IgD-negative memory B cell (primary cell): ENCODE data around the gene GNAS. TPM values are rescaled to one million over a fixed set of nuclear protein-coding genes. Genes with fewer than 3 reads are reported as not detected.
"Not testable (repeated sequence)": the region's sequence is repeated elsewhere in the genome, so short reads cannot be mapped to it uniquely, and the experiment has no call there.

Experiments
- H3K27ac Mint-ChIP-seq, 3 donors: one replicate each; pipeline ENCODE4 v1.8.0; 2020 to 2022; ENCODE audit warnings: mild to moderate bottlenecking in 3 of 3, mixed read lengths in 3 of 3, moderate library complexity in 1 of 3
- H3K27me3 Mint-ChIP-seq: one replicate; pipeline ENCODE4 v1.8.0; 2021; ENCODE audit warnings: mixed read lengths
- H3K36me3 Mint-ChIP-seq: one replicate; pipeline ENCODE4 v1.8.0; 2020; ENCODE audit warnings: mild to moderate bottlenecking, mixed read lengths
- H3K4me1 Mint-ChIP-seq, 3 donors: one replicate each; pipeline ENCODE4 v1.8.0; 2020 to 2022; ENCODE audit warnings: mixed read lengths in 3 of 3, mild to moderate bottlenecking in 1 of 3
- H3K4me3 Mint-ChIP-seq, 4 donors: one replicate each; pipeline ENCODE4 v1.8.0; 2020 to 2022; ENCODE audit warnings: mild to moderate bottlenecking in 4 of 4, mixed read lengths in 4 of 4, moderate library complexity in 3 of 4
- H3K9me3 Mint-ChIP-seq, 3 donors: one replicate each; pipeline ENCODE4 v1.8.0; 2020 to 2021; ENCODE audit warnings: mixed read lengths in 3 of 3, mild to moderate bottlenecking in 1 of 3
- polyA plus RNA-seq: library from polyadenylated mRNA; unstranded; fragments of 300-500 nt; fragmentation: Illumina TruSeq; gene quantifications from one replicate; pipeline ENCODE4 v1.2.3, GENCODE V29; 2021

GNAS gene
- polyA plus RNA-seq, 1 donor from 2014 or later: 203 TPM

GRCh38 chr20:58820515-58820914 lies 32.0 kb upstream of the GNAS start:
- H3K4me1 Mint-ChIP-seq, H3K36me3 Mint-ChIP-seq, H3K9me3 Mint-ChIP-seq, H3K27me3 Mint-ChIP-seq, H3K27ac Mint-ChIP-seq, H3K4me3 Mint-ChIP-seq: not testable (repeated sequence)

- Mint-ChIP-seq H3K4me1 (no peaks in the 10 kb centered on the region), H3K36me3 (no peaks in the 10 kb centered on the region), H3K27ac (peak overlapping the region in 1 of 3 donors; percentile 73), H3K4me3 (no peak overlapping the region), H3K27me3 (no peaks in the 10 kb centered on the region), H3K9me3 (peaks cover 0 to 6% (median 0%) of the 10 kb centered on the region in 3 donors)
Observed at GRCh38 chr20:58822149-58822548, 30.4 kb upstream of the GNAS start.

- Mint-ChIP-seq H3K4me1 (no peaks in the 10 kb centered on the region), H3K9me3 (peaks cover 0 to 6% (median 0%) of the 10 kb centered on the region in 3 donors), H3K4me3 (no peak overlapping the region), H3K27me3 (no peaks in the 10 kb centered on the region), H3K36me3 (no peaks in the 10 kb centered on the region), H3K27ac (peak overlapping the region in 1 of 3 donors; percentile 73)
Observed at GRCh38 chr20:58822748-58823730, 29.5 kb upstream of the GNAS start.

GRCh38 chr20:58824843-58825242 lies 27.7 kb upstream of the GNAS start:
- no peaks in the 10 kb centered on the region for H3K36me3 Mint-ChIP-seq
- H3K27ac Mint-ChIP-seq: no peak overlapping the region
- H3K4me1 Mint-ChIP-seq: no peaks in the 10 kb centered on the region
- no peaks in the 10 kb centered on the region for H3K27me3 Mint-ChIP-seq
- H3K9me3 Mint-ChIP-seq: peaks cover 0 to 6% (median 0%) of the 10 kb centered on the region in 3 donors
- no peak overlapping the region for H3K4me3 Mint-ChIP-seq

GRCh38 chr20:58825450-58825849 lies 27.1 kb upstream of the GNAS start:
- H3K4me1 Mint-ChIP-seq: no peaks in the 10 kb centered on the region
- H3K9me3 Mint-ChIP-seq: peaks cover 0 to 4% (median 0%) of the 10 kb centered on the region in 3 donors
- H3K36me3 Mint-ChIP-seq: no peaks in the 10 kb centered on the region
- H3K4me3 Mint-ChIP-seq: no peak overlapping the region
- no peak overlapping the region for H3K27ac Mint-ChIP-seq
- H3K27me3 Mint-ChIP-seq: no peaks in the 10 kb centered on the region

GRCh38 chr20:58826271-58826670 lies 26.2 kb upstream of the GNAS start:
- Mint-ChIP-seq H3K4me1 (peaks cover 0 to 2% (median 0%) of the 10 kb centered on the region in 3 donors), H3K9me3 (no peaks in the 10 kb centered on the region), H3K27ac (peak overlapping the region in 1 of 3 donors; percentile 82), H3K36me3 (no peaks in the 10 kb centered on the region), H3K4me3 (no peak overlapping the region), H3K27me3 (no peaks in the 10 kb centered on the region)

GRCh38 chr20:58828136-58828535 lies 24.4 kb upstream of the GNAS start:
- Mint-ChIP-seq H3K4me3 (no peak overlapping the region), H3K36me3 (no peaks in the 10 kb centered on the region), H3K9me3 (no peaks in the 10 kb centered on the region), H3K27me3 (no peaks in the 10 kb centered on the region), H3K27ac (no peak overlapping the region), H3K4me1 (peaks cover 0 to 2% (median 0%) of the 10 kb centered on the region in 3 donors)

GRCh38 chr20:58828804-58829203 lies 23.7 kb upstream of the GNAS start:
- not testable (repeated sequence) for H3K36me3 Mint-ChIP-seq, H3K27me3 Mint-ChIP-seq, H3K9me3 Mint-ChIP-seq, H3K4me3 Mint-ChIP-seq, H3K4me1 Mint-ChIP-seq
- peak overlapping the region in 1 of 3 donors; percentile 17 for H3K27ac Mint-ChIP-seq

- H3K4me3 Mint-ChIP-seq: no peak overlapping the region
- no peak overlapping the region for H3K27ac Mint-ChIP-seq
- H3K36me3 Mint-ChIP-seq: no peaks in the 10 kb centered on the region
- H3K4me1 Mint-ChIP-seq: peaks cover 0 to 2% (median 0%) of the 10 kb centered on the region in 3 donors
- H3K27me3 Mint-ChIP-seq: no peaks in the 10 kb centered on the region
- no peaks in the 10 kb centered on the region for H3K9me3 Mint-ChIP-seq
Observed at GRCh38 chr20:58829531-58829941, 23.0 kb upstream of the GNAS start.

- H3K27ac Mint-ChIP-seq: no peak overlapping the region
- H3K9me3 Mint-ChIP-seq: no peaks in the 10 kb centered on the region
- peaks cover 0 to 4% (median 0%) of the 10 kb centered on the region in 3 donors for H3K4me1 Mint-ChIP-seq
- no peaks in the 10 kb centered on the region for H3K36me3 Mint-ChIP-seq
- H3K27me3 Mint-ChIP-seq: peaks cover 1% of the 10 kb centered on the region
- H3K4me3 Mint-ChIP-seq: no peak overlapping the region
Observed at GRCh38 chr20:58832457-58832856, 20.1 kb upstream of the GNAS start.

GRCh38 chr20:58833921-58834320 lies 18.6 kb upstream of the GNAS start:
- H3K27me3 Mint-ChIP-seq: peaks cover 3% of the 10 kb centered on the region
- peaks cover 0 to 4% (median 0%) of the 10 kb centered on the region in 3 donors for H3K4me1 Mint-ChIP-seq
- H3K27ac Mint-ChIP-seq: peak overlapping the region in 1 of 3 donors; percentile 27
- no peak overlapping the region for H3K4me3 Mint-ChIP-seq
- H3K36me3 Mint-ChIP-seq: no peaks in the 10 kb centered on the region
- H3K9me3 Mint-ChIP-seq: no peaks in the 10 kb centered on the region

GRCh38 chr20:58835231-58835630 lies 17.3 kb upstream of the GNAS start:
- H3K27me3 Mint-ChIP-seq: peaks cover 4% of the 10 kb centered on the region
- H3K36me3 Mint-ChIP-seq: no peaks in the 10 kb centered on the region
- no peaks in the 10 kb centered on the region for H3K9me3 Mint-ChIP-seq
- H3K27ac Mint-ChIP-seq: no peak overlapping the region
- no peak overlapping the region for H3K4me3 Mint-ChIP-seq
- H3K4me1 Mint-ChIP-seq: peaks cover 0 to 4% (median 0%) of the 10 kb centered on the region in 3 donors

GRCh38 chr20:58836616-58837204 lies 15.8 kb upstream of the GNAS start:
- peaks cover 2% of the 10 kb centered on the region for H3K36me3 Mint-ChIP-seq
- H3K9me3 Mint-ChIP-seq: no peaks in the 10 kb centered on the region
- no peak overlapping the region for H3K27ac Mint-ChIP-seq
- peaks cover 0 to 4% (median 0%) of the 10 kb centered on the region in 3 donors for H3K4me1 Mint-ChIP-seq
- H3K4me3 Mint-ChIP-seq: no peak overlapping the region
- H3K27me3 Mint-ChIP-seq: peaks cover 9% of the 10 kb centered on the region

GRCh38 chr20:58837717-58838116 lies 14.8 kb upstream of the GNAS start:
- no peak overlapping the region for H3K4me3 Mint-ChIP-seq
- H3K27me3 Mint-ChIP-seq: peaks cover 13% of the 10 kb centered on the region
- H3K36me3 Mint-ChIP-seq: peaks cover 4% of the 10 kb centered on the region
- H3K4me1 Mint-ChIP-seq: peaks cover 0 to 4% (median 0%) of the 10 kb centered on the region in 3 donors
- peak overlapping the region in 1 of 3 donors; percentile 64 for H3K27ac Mint-ChIP-seq
- no peaks in the 10 kb centered on the region for H3K9me3 Mint-ChIP-seq

- H3K9me3 Mint-ChIP-seq: no peaks in the 10 kb centered on the region
- peaks cover 13% of the 10 kb centered on the region for H3K27me3 Mint-ChIP-seq
- no peak overlapping the region for H3K27ac Mint-ChIP-seq
- H3K4me1 Mint-ChIP-seq: peaks cover 0 to 4% (median 0%) of the 10 kb centered on the region in 3 donors
- no peak overlapping the region for H3K4me3 Mint-ChIP-seq
- peaks cover 4% of the 10 kb centered on the region for H3K36me3 Mint-ChIP-seq
Observed at GRCh38 chr20:58838174-58838573, 14.3 kb upstream of the GNAS start.
